ENCODE data around the gene WDR47. TPM values are rescaled to one million over a fixed set of nuclear protein-coding genes. Genes with fewer than 3 reads are reported as not detected.

Gene WDR47
- total and polyA plus RNA-seq, 2 of the 8 experiments (the other 6 are each of a cell fraction or from before 2014, with no cell fraction given): 1.9 to 6.7 TPM

- no peak overlapping the region for H2BK15ac ChIP-seq (ENCODE audit: low read length)
- no peak overlapping the region for H3K4me2 ChIP-seq (ENCODE audit: insufficient read depth in 1 of 2, low read depth in 2 of 2, low read length in 2 of 2)
- peaks cover 0 to 18% (median 6%) of the 10 kb centered on the region in 4 experiments; a peak in 6 of 8 replicates for H3K36me3 ChIP-seq (ENCODE audit: control insufficient read depth in 2 of 4, insufficient read depth in 4 of 4, low read length in 3 of 4)
- no peaks in the 10 kb centered on the region for H3K79me2 ChIP-seq (ENCODE audit: control insufficient read depth in 1 of 2, insufficient read depth in 2 of 2, low read length in 2 of 2)
- no peak overlapping the region for H3K23ac ChIP-seq (ENCODE audit: insufficient read length)
- WGBS, 2 experiments (ENCODE audit: extremely low coverage in 1 of 2, insufficient coverage in 1 of 2, insufficient read length in 1 of 2, insufficient replicate concordance in 2 of 2, low coverage in 1 of 2, low lambda C conversion rate in 2 of 2, missing lambda C conversion rate in 1 of 2): 85% methylated on average over 7 of the region's 7 CpGs; no CpG with 5 or more reads in 1 of the 2 experiments
- no peak overlapping the region for H2BK12ac ChIP-seq (ENCODE audit: low read depth, low read length)
- POLR2A ChIA-PET (ENCODE audit: partially characterized antibody): interaction anchor here (0.8 to 1.7 kb wide), 6 partner anchors 9 to 44 kb away, joined by 3 to 9 read pairs (median 5); partner anchors contain the start of gene TMEM167B
- H3K4me3 ChIP-seq (ENCODE audit: extremely low read depth in 1 of 4, insufficient read depth in 2 of 4, low read depth in 3 of 4, low read length in 4 of 4): no peak overlapping the region
- DNase-seq (ENCODE audit: low read depth in 1 of 2, low spot score in 2 of 2): no peak
- no peaks in the 10 kb centered on the region for H3K4me1 ChIP-seq (replicated peaks in 1 of 4; ENCODE audit: control insufficient read depth in 3 of 4, insufficient read depth in 4 of 4, low read length in 3 of 4)
- no peaks in the 10 kb centered on the region for H3K9me3 ChIP-seq (ENCODE audit: insufficient read depth in 2 of 2, low read depth in 1 of 2, low read length in 1 of 2)
- no peak overlapping the region for H3K18ac ChIP-seq (ENCODE audit: extremely low read depth, low read length)
- H3K14ac ChIP-seq (ENCODE audit: insufficient read length): no peak overlapping the region
- no peak for FAIRE-seq
- H3K27ac ChIP-seq (ENCODE audit: low read depth, low read length): no peak overlapping the region
- no peaks in the 10 kb centered on the region for H4K20me1 ChIP-seq (replicated peaks in 1 of 2; ENCODE audit: control insufficient read depth in 1 of 2, insufficient read depth in 2 of 2, low read length in 2 of 2)
- H3K4ac ChIP-seq (replicated peaks; ENCODE audit: insufficient read length, low read depth, low read length): no peak overlapping the region
- H2BK120ac ChIP-seq (replicated peaks; ENCODE audit: low read depth, low read length): no peak overlapping the region
- no peak overlapping the region for H4K8ac ChIP-seq (ENCODE audit: extremely low read depth, insufficient read depth, low read length)
- no peak overlapping the region for H2AFZ ChIP-seq (ENCODE audit: low read length)
- no peak overlapping the region for H2BK5ac ChIP-seq (ENCODE audit: low read depth, low read length)
- no peak overlapping the region for H3K9ac ChIP-seq (replicated peaks in 1 of 4; ENCODE audit: extremely low read depth in 1 of 4, low read depth in 3 of 4, low read length in 3 of 4)
- CTCF ChIA-PET (ENCODE audit: partially characterized antibody): interaction anchor here (0.6 to 0.8 kb wide), 3 partner anchors 11 to 439 kb away, joined by 3 read pairs; no protein-coding TSS in a partner anchor
- H3K27me3 ChIP-seq (replicated peaks in 1 of 4; ENCODE audit: control insufficient read depth in 3 of 4, extremely low read depth in 1 of 4, insufficient read depth in 3 of 4, low read length in 3 of 4): no peaks in the 10 kb centered on the region
- no peaks in the 10 kb centered on the region for H3K23me2 ChIP-seq (ENCODE audit: low read depth, low read length)
- H2AK5ac ChIP-seq (ENCODE audit: low read depth, low read length): no peak overlapping the region
- no peak overlapping the region for H4K5ac ChIP-seq (ENCODE audit: insufficient read length, low read depth, low read length)
- no peak overlapping the region for H2BK20ac ChIP-seq (ENCODE audit: low read length)
- no peak overlapping the region for H4K91ac ChIP-seq (replicated peaks; ENCODE audit: insufficient read length, low read length)
- no peak overlapping the region for H3K56ac ChIP-seq (replicated peaks; ENCODE audit: insufficient read length, low read depth, low read length)
- no peaks in the 10 kb centered on the region for H3K79me1 ChIP-seq (ENCODE audit: low read depth, low read length)
- TF ChIP-seq JUND (IDR thresholded peaks at IDR 0.05; ENCODE audit: low read length) (no peak), ASH2L (IDR thresholded peaks at IDR 0.05; ENCODE audit: low read length) (no peak), TCF12 (IDR thresholded peaks at IDR 0.05; ENCODE audit: low read depth, low read length) (no peak), RFX5 (IDR thresholded peaks at IDR 0.05; ENCODE audit: borderline replicate concordance, low read depth, low read length) (no peak), USF2 (IDR thresholded peaks at IDR 0.05; ENCODE audit: low read length) (no peak), SAP30 (IDR thresholded peaks at IDR 0.05; ENCODE audit: insufficient read depth, insufficient replicate concordance, low read length) (no peak), CTBP2 (IDR thresholded peaks at IDR 0.05; ENCODE audit: borderline replicate concordance, insufficient read depth, insufficient read length, low read length) (no peak), TAF1 (IDR thresholded peaks at IDR 0.05; ENCODE audit: low read depth, low read length) (no peak), ATF2 (IDR thresholded peaks at IDR 0.05; ENCODE audit: low read length) (no peak), POLR2AphosphoS5 (IDR thresholded peaks at IDR 0.05; ENCODE audit: low read depth, low read length) (no peak), ZNF274 (IDR thresholded peaks at IDR 0.05; ENCODE audit: borderline replicate concordance, extremely low read depth, low read length) (no peak), SUZ12 (IDR thresholded peaks at IDR 0.05; ENCODE audit: low read length) (no peak)
Measured at GRCh38 chr1:109060707-109061106, 18.8 kb upstream of the WDR47 start.
